Esophagus squamous epithelium (tissue), 4 donors: ENCODE data around the gene PHACTR1.

Source experiments
- CTCF ChIP-seq, 6 experiments: fragments of 450-650 bp in 4 of 6; fragments of 200-600 bp in 2 of 6; sonication (generic) in 2 of 6; IDR thresholded peaks; one replicate each; pipeline ENCODE4 v1.5.1; 2016 to 2019; ENCODE audit warnings: antibody characterized with exemption in 6 of 6, mild to moderate bottlenecking in 4 of 6, moderate library complexity in 4 of 6
- POLR2A ChIP-seq, 4 donors: fragments of 450-650 bp; IDR thresholded peaks; one replicate each; pipeline ENCODE4 v1.6.1; 2017; ENCODE audit warnings: antibody characterized with exemption in 4 of 4, mild to moderate bottlenecking in 4 of 4, moderate library complexity in 3 of 4

- TF ChIP-seq POLR2A (IDR thresholded peaks at IDR 0.05) (no peak), CTCF (IDR thresholded peaks at IDR 0.05) (no peak)
Observed at GRCh38 chr6:13071550-13072345, 355.2 kb downstream of the PHACTR1 start.
